GM12874 (cell line): ENCODE measurements around the gene RASEF.

Experiments used
- TF ChIP-seq, protein P1 (sequence below): IDR thresholded peaks from 2 replicates; pipeline ENCODE4 v1.5.1; 2011; ENCODE audit warnings: low read depth, mild to moderate bottlenecking, control low read depth, low read length, moderate library complexity; ENCODE audit not compliant: insufficient read depth

The RASEF gene

DNA sequence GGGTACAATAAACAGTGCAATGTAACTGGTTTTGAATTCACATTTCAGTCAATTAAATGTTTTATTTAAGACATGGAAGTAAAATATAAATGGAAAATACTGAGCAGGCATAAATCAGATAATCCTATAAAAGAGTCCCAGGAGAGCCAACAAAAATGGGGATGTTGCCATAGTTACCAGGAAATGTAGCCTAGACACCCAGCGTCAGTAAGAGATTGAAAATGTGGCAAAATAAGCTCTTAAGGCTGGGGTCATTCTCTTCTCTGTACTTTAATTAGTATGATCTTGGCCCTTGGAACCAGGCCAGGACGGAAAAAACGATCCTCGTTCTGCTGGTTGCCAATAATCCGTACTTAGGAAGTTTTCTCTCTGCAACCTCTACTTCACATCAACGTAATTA, 18.9 kb upstream of the RASEF start:
- TF ChIP-seq, protein P1, sequence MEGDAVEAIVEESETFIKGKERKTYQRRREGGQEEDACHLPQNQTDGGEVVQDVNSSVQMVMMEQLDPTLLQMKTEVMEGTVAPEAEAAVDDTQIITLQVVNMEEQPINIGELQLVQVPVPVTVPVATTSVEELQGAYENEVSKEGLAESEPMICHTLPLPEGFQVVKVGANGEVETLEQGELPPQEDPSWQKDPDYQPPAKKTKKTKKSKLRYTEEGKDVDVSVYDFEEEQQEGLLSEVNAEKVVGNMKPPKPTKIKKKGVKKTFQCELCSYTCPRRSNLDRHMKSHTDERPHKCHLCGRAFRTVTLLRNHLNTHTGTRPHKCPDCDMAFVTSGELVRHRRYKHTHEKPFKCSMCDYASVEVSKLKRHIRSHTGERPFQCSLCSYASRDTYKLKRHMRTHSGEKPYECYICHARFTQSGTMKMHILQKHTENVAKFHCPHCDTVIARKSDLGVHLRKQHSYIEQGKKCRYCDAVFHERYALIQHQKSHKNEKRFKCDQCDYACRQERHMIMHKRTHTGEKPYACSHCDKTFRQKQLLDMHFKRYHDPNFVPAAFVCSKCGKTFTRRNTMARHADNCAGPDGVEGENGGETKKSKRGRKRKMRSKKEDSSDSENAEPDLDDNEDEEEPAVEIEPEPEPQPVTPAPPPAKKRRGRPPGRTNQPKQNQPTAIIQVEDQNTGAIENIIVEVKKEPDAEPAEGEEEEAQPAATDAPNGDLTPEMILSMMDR = no peak

GRCh38 chr9:83081010-83081409, 18.1 kb upstream of the RASEF start:
- TF ChIP-seq, protein P1 = no peak

GRCh38 chr9:83071626-83072025, 8.7 kb upstream of the RASEF start:
- TF ChIP-seq, protein P1 = no peak

DNA sequence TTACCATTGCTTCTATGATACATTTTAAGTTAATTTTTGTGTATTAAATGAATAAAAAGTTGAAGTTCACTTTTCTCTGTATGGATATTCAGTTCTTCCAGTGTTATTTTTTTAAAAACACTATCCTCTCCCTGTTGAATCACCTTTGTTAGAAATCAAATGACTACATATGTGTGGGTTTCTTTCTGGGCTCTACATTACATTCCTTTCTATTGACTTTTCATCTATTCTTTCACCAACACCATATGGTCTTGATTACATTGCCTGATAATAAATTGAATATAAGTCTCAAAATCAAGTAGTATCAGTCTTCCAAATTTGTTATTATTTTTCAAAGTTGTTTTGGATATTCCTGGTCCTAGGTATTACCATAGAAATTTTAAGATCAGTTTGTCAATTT, 7.3 kb upstream of the RASEF start:
- TF ChIP-seq, protein P1 = no peak

DNA sequence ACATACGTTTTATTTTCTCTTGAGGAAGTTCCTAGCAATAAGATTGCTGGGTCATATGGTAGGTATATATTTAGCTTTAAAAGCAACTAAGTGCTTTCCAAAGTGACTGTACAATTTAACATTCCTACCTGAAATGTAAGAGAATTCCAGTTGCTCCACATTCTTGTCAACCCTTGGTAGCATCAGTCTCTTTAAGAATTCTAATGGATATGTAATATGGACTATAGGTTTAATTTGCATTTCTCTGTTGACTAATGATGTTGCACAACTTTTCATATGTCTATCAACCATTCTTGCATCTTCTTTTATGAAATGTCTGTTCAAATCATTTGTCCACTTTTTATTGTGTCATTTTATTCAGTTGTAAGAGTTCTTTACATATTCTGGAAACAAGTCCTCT, 6.7 kb upstream of the RASEF start:
- TF ChIP-seq, protein P1 = no peak

GRCh38 chr9:83068414-83068813, 5.5 kb upstream of the RASEF start:
- TF ChIP-seq, protein P1 = no peak

GRCh38 chr9:83067579-83067978, 4.6 kb upstream of the RASEF start:
- TF ChIP-seq, protein P1 = no peak

DNA sequence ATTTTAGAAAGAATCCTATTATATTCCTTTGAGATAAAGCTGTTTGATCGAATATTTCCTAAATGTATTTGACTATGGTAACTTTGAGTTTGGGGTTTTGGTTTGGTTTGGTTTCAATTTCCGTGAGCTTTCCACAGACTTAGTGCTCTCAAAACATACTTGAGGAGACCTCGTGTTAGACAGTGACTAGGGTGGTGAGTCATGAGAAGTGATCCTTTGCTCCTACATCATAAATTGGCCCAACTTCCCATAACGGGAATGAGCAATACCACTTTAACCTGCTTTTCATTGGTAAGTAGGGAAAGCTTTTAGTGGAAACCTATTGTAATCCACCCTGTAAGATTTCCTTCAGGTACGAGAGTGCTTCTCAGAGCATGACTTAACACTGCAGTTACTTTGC, 3.8 kb upstream of the RASEF start:
- TF ChIP-seq, protein P1 = no peak
